ENCODE measurements around the gene ABHD10.
A peak's percentile ranks its signal among the peaks of the same experiment; 100 is the strongest.

ABHD10 gene

GRCh38 chr3:111993038-111993437 lies 14.2 kb downstream of the ABHD10 start:
- H3K27ac ChIP-seq, result no peak overlapping the region
- DNase-seq, result no peak

GRCh38 chr3:111998636-111999483 lies 20.0 kb downstream of the ABHD10 start, which contains the start of gene TAGLN3:
TAGLN3 (plus strand) TSS chr3:111998922; CDS start chr3:111999423, 501 bp downstream.
- peak; percentile 93 for DNase-seq
- H3K9me3 ChIP-seq (ENCODE audit: severe bottlenecking), result no peaks in the 10 kb centered on the region
- H3K27ac ChIP-seq, result peak within 1 kb of the TSS; percentile 85
- H3K27me3 ChIP-seq (ENCODE audit: insufficient read depth, low read depth, severe bottlenecking), result no peaks in the 10 kb centered on the region
- peak within 1 kb of the TSS; percentile 86 for H3K4me3 ChIP-seq (ENCODE audit: low read depth, low read length)
- TF ChIP-seq CTCF (IDR thresholded peaks at IDR 0.05; ENCODE audit: low read depth, low read length), result no peak
- H3K36me3 ChIP-seq, result peaks cover 33% of the 10 kb centered on the region

More at GRCh38 chr3:111993038-111993437, 14.2 kb downstream of the ABHD10 start:
- Histone ChIP-seq H3K36me3 (peaks cover 25% of the 10 kb centered on the region), H3K9me3 (ENCODE audit: severe bottlenecking) (no peaks in the 10 kb centered on the region), H3K27me3 (ENCODE audit: insufficient read depth, low read depth, severe bottlenecking) (no peaks in the 10 kb centered on the region), H3K4me3 (ENCODE audit: low read depth, low read length) (no peak overlapping the region)
- TF ChIP-seq CTCF (IDR thresholded peaks at IDR 0.05; ENCODE audit: low read depth, low read length), result no peak

- DNase-seq, result no peak
- Histone ChIP-seq H3K36me3 (peaks cover 40% of the 10 kb centered on the region), H3K9me3 (ENCODE audit: severe bottlenecking) (no peaks in the 10 kb centered on the region), H3K27me3 (ENCODE audit: insufficient read depth, low read depth, severe bottlenecking) (no peaks in the 10 kb centered on the region), H3K4me3 (ENCODE audit: low read depth, low read length) (peak overlapping the region; percentile 86), H3K27ac (peak overlapping the region; percentile 85)
- TF ChIP-seq CTCF (IDR thresholded peaks at IDR 0.05; ENCODE audit: low read depth, low read length), result no peak
These were observed 20.9 kb downstream of the ABHD10 start for GRCh38 chr3:111999484-112000324.

- Histone ChIP-seq H3K27me3 (ENCODE audit: insufficient read depth, low read depth, severe bottlenecking) (no peaks in the 10 kb centered on the region), H3K27ac (no peak overlapping the region), H3K36me3 (peaks cover 47% of the 10 kb centered on the region), H3K4me3 (ENCODE audit: low read depth, low read length) (peak overlapping the region; percentile 86; the same call in 1 of the 2 replicates), H3K9me3 (ENCODE audit: severe bottlenecking) (no peaks in the 10 kb centered on the region)
- no peak for DNase-seq
- no peak for TF ChIP-seq CTCF (IDR thresholded peaks at IDR 0.05; ENCODE audit: low read depth, low read length)
These were observed 21.5 kb downstream of the ABHD10 start for GRCh38 chr3:112000367-112000771.

- H3K27me3 ChIP-seq (ENCODE audit: insufficient read depth, low read depth, severe bottlenecking), result no peaks in the 10 kb centered on the region
- H3K4me3 ChIP-seq (ENCODE audit: low read depth, low read length), result no peak overlapping the region
- H3K36me3 ChIP-seq, result peaks cover 47% of the 10 kb centered on the region
- TF ChIP-seq CTCF (IDR thresholded peaks at IDR 0.05; ENCODE audit: low read depth, low read length), result no peak
- H3K9me3 ChIP-seq (ENCODE audit: severe bottlenecking), result no peaks in the 10 kb centered on the region
- DNase-seq, result no peak
- no peak overlapping the region for H3K27ac ChIP-seq
These were observed 22.1 kb downstream of the ABHD10 start for GRCh38 chr3:112000966-112001365.

Data from WERI-Rb-1 (cell line).